Esophagus squamous epithelium (tissue), 4 donors: ENCODE results near the gene TJAP1.

ENCODE experiments used
- POLR2A ChIP-seq, 4 donors: fragments of 450-650 bp; IDR thresholded peaks; one replicate each; pipeline ENCODE4 v1.6.1; 2017; ENCODE audit warnings: antibody characterized with exemption in 4 of 4, mild to moderate bottlenecking in 4 of 4, moderate library complexity in 3 of 4
- TF ChIP-seq, protein P1 (sequence below), 6 experiments: fragments of 450-650 bp in 4 of 6; fragments of 200-600 bp in 2 of 6; sonication (generic) in 2 of 6; IDR thresholded peaks; one replicate each; pipeline ENCODE4 v1.5.1; 2016 to 2019; ENCODE audit warnings: antibody characterized with exemption in 6 of 6, mild to moderate bottlenecking in 4 of 6, moderate library complexity in 4 of 6

DNA sequence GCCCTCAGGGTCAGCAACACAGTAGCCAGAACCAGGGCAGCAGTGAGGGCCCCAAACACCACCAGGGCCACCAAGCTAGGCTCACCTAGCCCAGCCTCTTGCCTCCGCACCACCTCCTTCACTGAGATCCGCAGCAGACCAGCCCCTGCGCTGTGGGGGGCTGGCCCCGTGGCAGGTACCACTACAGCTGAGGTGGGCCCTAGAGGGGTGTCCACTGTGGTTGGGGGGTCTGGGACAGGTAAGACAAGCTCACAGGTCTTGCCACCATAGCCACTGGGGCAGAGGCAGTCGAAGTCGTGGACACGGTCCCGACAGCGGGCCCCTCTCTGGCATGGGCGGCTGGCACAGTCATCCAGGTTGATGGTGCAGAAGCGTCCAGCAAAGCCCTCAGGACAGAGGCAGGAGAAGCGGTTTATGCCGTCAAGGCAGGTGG lies 26.7 kb upstream of the TJAP1 start:
- no peak for TF ChIP-seq POLR2A (IDR thresholded peaks at IDR 0.05)
- TF ChIP-seq, protein P1, sequence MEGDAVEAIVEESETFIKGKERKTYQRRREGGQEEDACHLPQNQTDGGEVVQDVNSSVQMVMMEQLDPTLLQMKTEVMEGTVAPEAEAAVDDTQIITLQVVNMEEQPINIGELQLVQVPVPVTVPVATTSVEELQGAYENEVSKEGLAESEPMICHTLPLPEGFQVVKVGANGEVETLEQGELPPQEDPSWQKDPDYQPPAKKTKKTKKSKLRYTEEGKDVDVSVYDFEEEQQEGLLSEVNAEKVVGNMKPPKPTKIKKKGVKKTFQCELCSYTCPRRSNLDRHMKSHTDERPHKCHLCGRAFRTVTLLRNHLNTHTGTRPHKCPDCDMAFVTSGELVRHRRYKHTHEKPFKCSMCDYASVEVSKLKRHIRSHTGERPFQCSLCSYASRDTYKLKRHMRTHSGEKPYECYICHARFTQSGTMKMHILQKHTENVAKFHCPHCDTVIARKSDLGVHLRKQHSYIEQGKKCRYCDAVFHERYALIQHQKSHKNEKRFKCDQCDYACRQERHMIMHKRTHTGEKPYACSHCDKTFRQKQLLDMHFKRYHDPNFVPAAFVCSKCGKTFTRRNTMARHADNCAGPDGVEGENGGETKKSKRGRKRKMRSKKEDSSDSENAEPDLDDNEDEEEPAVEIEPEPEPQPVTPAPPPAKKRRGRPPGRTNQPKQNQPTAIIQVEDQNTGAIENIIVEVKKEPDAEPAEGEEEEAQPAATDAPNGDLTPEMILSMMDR (IDR thresholded peaks at IDR 0.05) = no peak
